ENCODE measurements around the gene KMT5B.
"Not testable (repeated sequence)": the region's sequence is repeated elsewhere in the genome, so short reads cannot be mapped to it uniquely, and the experiment has no call there.

KMT5B gene

DNA sequence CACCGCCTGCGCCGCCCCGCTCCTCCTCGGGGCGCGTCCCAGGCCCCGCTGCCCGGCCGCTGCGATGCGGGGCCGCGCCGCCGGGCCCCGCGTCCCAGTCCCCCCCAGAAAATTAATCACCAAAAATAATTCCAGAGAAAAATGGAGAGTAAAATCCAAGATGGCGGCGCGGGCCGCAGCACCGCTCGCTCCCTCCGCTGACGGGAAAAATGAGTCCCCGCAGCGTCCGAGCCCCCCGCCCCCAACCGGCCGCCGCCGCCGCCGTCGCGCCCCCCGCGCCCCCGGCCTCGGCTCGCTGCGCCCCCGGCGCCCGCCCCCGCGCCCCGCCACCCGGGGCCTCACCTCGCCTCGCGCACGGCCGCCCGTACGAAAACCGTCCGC lies at the start of gene KMT5B:
Gene KMT5B, minus strand, starts transcription at position 162 of the 381 bp plus-strand sequence. CDS start 23,220 bp downstream, outside the sequence.
- no peak for DNase-seq

DNA sequence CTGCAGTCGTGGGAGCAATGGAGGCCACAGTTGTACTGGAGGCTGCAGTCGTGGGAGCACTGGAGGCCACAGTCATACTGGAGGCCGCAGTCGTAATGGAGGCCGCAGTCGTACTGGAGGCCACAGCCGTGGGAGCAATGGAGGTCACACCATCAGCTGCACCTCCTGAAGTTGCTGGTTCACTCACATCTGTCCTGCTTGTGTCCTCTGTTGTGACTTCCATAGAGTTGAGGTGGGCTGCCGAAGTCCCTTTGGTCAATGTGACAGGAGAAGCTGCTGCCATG lies 49.4 kb upstream of the KMT5B start:
- DNase-seq = no peak

DNA sequence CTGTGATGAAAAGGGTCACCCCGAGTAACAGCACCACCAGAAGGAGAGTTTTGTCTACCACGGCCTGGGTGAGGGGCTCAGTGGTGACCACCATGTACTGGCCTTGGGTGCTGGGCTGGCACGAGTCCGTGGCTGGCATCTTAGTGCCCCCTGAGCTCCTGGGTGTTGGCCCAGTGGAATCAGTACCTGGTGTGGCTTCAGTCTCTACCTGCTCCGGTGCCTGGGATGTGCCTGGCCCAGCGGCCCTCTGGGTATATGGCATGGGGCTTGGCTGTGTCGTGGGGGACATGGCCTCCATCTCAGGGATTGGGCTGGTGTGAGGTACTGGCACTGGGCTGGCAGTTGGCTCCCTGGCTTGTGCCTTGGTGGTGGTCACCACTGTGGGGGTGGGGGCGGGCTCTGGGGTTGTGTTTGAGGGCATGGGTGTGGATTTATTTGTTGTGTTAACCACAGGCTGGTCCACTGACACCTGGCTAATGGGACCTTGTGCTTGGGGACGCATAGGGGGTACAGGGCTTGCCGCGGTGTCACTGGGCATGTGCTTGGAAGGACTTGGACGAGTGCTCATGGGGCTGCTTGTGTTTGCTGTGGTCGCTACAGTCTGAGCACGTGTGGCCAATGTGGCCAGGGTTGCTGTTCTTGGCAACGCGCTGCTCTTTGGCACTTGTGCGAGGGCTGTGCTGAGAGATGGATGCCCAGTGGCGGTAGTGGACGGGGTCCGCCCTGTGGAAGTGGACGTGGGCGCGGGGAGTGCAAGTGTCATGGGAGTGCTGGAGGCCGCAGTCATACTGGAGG lies 48.9 kb upstream of the KMT5B start:
- DNase-seq = no peak

DNA sequence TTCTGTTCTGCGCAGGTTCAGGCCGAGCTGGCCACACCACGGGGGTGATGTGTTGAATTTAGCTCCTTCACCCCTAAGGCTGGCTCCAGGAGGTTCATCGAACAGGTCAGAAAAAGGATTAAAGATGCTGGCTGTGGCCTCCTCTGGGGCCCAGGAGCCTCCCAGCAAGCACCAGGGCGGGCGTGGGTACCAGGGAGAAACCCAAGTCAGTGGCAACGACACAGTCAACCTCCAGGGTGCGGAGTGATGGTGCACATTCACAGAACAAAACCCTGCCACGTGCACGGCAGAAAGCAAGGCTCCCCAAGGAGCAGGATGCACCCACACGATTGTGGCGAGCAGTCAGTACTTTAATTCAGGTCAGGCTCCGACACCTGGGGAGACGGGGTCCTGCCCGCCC lies 47.9 kb upstream of the KMT5B start:
- DNase-seq = no peak

DNA sequence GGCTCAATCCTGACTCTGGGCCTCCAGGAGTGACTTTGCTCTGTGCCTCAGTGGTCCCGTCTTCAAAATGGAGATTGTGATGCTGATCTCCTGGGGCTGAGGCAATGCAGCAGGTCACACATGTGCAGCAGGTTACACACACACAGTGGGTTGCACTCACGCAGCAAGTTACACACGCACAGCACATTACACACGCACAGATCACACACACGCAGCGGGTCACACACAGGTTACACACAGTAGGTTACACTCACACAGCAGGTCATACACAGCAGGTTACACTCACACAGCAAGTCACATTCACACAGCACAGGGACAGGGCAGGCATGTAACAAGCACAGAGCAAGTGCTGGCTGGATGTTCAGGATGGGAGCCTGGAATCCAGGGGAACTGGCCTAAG lies 47.4 kb upstream of the KMT5B start:
- no peak for DNase-seq

DNA sequence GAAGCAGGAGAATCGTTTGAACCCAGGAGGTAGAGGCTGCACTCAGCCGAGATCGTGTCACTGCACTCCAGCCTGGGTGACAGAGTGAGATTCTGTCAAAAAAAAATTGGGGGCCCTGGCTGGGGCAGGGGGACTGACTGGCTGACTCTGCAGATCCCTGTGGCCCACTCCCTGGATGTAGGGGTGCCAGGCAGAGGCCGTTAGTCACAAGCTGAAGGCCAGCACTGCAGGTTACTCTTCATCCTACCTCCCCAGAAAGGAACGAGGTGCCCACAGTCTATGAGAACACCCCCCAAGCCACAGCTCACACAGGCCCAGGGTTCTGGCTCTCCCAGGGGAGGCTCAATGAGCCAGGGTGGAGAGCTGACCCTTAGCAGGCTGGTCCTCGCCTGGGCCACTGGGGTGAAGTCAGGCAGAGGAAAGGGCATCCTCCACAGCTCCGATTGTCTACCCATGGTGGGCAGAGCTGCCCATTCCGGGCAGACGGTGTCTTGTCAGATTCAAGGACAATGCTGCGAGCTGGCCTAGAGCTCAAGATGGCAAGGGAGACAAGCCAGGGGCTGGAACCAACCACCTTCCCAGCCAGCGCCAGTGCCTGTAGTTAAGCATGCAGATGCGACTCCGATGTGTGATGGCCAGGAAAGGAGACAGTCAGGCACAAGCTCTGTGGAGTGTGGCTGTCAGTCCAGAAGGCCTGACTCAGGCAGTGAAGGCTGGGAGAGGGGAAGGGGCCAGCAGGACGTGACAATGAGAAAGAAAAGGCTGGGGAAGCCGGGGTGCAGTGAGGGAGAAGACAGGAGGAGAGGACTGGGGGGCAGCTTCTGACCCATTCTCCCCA lies 46.2 kb upstream of the KMT5B start:
- no peak for DNase-seq

DNA sequence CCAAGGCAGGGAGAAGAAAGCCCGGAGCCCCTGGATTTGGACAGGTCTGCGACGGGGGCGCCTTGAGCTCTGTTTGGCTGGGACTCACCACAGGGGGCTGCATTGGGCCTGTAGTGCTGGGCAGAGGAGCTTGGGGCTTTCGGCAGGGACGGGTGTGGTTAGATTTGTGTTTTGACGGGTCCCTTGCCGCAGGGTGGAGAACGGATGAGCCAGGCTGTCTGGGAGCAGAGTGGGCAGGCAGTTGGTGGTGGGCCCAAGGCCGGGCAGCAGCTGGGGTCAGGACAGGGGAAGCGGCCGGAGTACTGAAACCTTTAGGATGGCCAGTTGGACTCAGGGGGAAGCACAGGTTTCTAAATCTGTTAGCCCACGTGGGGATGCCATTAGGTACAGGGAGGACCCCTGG lies 45.3 kb upstream of the KMT5B start:
- DNase-seq = no peak

DNA sequence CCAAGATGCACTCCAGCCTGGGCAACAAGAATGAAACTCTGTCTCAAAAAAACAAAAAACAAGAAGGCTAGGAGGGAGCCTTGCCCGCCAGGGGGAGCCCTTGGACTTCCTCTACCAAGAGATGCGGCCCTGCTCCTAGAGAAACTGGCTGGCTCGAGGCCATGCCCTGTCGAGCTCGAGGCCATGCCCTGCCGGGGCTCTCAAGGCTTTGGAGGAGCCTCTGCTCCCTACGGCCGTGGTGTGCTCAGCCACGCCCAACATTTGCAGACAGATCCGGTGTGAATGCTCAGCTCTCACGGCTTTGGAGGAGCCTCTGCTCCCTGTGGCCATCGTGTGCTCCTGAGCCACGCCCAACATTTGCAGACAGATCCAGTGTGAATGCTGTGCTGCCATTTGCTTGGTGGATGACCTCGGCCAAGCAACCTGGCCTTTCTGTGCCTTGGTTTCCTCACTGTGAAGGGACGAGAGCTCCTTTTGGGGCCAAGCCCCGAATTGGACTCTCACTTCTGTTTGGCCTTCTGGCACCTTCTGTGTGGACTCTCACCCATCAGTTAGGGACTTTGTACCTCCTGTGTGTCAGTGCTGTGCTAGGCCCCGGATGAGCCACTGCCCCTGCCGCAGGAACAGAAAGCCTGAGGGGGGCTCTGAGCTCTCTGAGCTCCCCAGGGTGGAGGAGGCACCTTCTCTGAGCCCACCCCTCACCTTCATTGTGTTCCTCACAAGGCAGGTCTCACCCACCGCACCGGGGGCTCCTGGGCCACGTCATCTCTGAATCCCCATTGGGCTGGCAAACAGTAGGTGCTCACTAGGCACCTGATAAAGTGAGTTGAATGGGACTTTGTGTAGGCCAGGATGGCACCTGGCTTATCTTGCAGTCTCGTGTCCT lies 44.6 kb upstream of the KMT5B start:
- peak; percentile 92 for DNase-seq

DNA sequence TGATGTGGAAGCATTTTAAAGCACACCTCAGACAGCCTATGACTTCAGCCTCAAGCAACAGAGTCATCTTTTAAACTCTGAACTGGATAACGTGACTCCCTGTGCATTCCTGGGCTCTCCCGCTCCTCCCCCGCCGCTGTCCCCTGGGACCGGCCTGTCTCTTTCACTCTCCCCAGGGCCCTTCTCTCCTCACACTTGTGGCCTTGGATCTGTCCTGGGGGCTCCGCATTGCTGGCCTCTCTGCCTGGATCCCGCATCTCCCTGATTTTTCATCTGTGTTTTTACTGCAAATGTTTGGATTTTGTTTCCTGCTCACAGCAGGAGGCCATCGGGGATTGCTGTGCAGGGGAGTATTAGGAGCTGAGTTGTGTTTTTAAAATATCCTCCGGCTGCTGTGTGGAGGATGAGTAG lies 43.2 kb upstream of the KMT5B start:
- no peak for DNase-seq

DNA sequence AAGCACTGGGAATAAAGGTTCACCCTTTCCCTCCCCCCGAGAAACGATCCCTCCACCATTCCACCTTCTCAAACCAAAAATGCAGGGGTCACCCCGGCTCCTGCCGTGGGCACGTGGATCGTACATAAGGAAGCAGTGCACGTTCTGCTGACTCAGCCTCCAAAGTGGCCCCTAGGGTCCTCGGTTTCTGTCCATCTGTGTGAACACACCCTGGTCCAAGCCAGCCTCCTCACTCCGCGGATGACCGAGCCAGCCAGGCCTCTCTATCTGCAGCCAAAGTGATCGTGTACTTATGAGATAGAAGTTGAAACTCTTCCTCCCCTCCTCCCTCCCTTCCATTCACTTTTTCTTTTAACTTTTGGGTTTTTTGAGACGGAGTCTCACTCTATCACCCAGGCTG lies 42.4 kb upstream of the KMT5B start:
- no peak for DNase-seq

DNA sequence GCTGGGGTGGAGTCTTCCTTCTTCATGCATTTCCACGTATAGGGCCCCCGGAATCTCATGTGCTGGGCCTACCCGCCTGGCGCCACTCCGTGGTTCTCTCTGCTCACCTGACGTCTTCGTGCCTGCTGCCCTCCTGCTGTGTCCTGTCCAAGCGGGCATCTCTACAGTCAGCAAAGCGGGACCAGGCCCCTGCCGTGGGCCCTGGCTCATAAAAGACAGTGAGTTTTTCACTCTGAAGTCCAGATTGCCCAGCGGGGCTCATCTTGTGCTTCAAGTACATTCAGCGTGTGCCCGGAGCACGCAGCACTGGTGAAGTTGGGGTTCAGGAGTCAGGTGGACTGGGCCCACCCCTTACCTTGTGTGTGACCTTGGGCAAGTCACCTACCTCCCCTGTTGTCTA lies 41.3 kb upstream of the KMT5B start:
- DNase-seq = no peak

DNA sequence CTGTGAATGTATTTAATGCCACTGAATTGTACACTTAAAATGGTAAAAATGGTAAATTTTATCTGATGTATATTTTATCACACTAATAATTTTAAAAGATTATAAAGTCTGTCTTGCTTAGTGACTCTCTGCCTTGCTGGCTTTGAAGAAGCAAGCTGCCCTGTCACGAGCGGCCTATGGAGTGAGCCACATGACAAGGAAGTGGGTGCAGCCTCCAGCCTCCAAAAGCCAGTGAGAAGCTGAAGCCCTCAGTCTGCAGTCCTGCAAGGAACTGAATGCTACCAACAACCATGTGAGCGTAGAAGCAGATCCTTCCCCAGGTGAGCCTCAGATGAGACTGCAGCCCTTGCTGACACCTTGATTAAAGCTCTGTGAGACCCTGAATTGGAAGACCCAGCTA lies 38.7 kb upstream of the KMT5B start:
- no peak for DNase-seq

DNA sequence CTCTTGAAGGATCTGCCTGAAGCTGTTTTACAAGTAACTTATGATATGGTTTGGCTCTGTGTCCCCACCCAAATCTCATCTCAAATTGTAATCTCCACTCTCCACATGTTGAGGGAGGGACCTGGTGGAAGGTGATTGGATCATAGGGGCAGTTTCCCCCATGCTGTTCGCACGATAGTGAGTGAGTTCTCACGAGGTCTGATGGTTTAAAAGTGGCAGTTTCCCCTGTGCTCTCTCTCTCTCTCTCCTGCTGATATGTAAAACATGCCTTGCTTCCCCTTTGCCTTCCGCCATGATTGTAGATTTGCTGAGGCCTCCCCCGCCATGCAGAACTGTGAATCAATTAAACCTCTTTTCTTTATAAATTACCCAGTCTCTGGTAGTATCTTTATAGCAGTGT lies 31.8 kb upstream of the KMT5B start:
- not testable (repeated sequence) for DNase-seq

DNA sequence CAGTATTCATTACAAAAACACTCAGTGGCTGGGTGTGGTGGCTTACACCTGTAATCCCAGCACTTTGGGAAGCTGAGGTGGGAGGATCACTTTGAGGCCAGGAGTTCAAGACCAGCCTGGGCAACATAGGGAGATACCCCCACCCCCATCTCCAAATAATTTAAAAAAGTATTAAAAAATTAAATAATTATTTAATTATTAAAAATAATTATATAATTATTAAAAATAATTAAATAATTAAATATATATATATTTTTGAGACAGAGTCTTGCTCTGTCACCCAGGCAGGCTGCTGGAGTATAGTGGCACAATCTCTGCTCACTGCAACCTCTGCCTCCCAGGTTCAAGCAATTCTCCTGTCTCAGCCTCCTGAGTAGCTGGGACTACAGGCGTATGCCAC lies 30.8 kb upstream of the KMT5B start:
- DNase-seq = not testable (repeated sequence)

DNA sequence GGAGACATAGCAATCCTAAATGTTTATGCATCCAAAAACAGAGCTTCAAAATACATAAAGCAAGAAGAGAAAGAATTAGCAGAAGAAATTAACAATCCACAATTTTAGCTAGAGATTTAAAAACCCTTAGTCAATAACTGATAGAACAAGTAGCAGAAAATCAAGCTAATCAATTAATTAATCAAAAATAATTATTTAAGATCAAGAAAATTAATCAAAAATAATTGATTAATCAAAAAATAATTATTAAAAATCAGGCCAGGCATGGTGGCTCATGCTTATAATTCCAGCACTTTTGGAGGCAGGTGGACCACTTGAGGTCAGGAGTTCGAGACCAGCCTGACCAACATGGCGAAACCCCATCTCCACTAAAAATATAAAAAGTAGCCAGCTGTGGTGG lies 29.5 kb upstream of the KMT5B start:
- no peak for DNase-seq

DNA sequence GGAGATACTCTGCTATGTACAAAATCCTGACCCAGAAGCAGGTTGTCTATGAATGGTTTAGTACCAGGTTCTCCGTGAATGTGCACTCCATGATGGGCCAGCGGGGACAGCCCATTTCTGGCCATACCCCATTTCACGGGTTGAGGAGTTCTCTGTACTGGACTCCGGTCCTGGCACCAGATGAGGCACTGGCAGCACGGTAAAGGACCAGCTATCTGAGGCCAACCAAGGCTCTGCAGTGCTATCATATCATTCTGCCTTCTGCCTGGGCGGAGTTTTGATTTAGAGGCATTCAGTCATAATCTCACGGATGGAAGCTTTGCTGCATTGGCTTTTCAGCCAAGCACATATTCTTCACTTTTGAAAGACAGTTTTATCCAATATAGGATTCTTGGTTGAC lies 18.5 kb upstream of the KMT5B start:
- no peak for DNase-seq

DNA sequence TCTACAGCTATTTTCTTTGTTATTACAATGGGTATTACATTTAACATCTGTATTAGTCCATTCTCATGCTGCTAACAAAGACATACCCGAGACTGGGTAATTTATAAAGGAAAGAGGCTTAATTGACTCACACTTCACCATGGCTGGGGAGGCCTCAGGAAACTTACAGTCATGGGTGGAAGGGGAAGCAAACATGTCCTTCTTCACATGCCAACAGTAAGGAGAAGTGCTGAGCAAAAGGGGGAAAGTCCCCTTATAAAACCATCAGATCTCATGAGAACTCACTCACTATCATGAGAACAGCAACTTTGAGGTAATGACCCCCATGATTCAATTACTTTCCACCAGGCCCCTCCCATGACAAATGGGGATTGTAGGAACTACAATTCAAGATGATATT lies 16.5 kb upstream of the KMT5B start:
- DNase-seq = no peak

DNA sequence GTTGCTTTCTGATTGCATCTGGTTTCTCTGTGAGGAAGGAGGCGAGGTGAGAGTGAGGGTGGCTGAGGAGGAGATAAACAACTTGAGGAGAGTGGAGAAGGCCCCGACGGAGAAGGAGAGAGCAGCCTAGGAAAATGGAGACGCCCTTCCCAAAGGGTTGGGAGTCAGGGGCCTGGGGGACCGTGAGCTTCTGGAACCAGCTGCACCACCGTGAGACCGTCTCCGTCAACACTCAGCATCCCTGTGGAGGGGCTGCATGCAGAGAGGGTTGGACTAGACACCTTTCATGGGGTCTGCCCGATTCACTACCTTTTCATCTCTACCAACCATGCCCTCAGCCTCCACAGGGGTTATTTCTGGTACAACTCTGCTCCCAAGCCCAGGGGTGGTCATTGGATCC lies 13.3 kb upstream of the KMT5B start:
- DNase-seq = no peak

DNA sequence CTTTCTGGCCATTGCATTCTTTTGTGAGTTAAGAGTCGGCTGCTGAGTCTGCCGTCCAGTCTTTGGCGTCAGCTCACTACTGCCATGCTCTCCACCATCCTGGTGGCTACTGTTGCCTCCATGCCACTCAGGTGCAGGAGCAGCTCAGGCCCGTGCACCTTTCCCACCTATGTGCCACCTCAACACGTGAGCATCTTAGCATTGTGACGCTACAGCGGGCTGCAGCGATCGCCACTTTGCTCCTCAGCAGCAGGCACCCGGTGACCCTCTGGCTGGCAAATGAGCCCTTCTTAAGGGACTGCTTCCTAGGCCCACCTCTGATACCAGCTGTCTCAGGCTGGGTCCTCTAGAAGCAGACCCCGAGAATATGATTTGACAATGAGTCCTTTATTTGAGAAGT lies 11.5 kb upstream of the KMT5B start:
- no peak for DNase-seq

DNA sequence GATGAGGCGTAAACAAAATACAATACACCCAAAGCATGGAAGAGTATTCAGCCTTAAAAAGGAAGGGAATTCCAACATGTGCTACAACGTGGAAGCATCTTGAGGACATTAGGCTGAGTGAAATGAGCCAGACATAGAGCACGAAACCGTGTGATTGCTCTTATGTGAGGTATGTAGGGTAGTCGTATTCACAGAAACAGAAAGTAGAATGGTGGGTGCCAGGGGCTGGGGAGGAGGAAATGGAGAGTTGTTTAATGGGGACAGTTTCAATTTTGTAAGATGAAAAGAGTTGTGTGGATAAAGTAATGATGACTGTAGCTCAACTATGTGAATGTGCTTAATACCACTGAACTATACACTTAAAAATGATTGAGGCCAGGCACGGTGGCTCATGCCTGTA lies 10.2 kb upstream of the KMT5B start:
- DNase-seq = no peak

DNA sequence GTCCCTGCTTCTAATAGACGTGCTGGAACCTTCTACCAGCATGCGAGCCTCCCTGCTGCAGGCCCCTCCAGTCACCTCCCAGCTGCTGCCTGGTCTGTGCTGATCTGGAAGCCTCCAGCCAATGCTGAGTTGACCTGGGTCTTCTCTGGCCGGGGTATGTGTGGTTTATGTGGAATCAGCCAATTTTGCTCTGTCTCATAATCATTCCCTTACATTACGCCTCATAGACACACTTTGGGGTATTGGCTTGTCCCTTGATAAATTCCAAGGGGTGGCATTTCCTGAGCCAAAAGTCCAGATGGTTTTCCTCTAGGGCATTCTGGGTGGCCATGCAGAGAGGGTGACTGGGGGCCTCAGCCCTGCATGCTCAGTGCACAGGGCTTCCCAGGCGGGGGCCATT lies 8.3 kb upstream of the KMT5B start:
- DNase-seq = no peak

DNA sequence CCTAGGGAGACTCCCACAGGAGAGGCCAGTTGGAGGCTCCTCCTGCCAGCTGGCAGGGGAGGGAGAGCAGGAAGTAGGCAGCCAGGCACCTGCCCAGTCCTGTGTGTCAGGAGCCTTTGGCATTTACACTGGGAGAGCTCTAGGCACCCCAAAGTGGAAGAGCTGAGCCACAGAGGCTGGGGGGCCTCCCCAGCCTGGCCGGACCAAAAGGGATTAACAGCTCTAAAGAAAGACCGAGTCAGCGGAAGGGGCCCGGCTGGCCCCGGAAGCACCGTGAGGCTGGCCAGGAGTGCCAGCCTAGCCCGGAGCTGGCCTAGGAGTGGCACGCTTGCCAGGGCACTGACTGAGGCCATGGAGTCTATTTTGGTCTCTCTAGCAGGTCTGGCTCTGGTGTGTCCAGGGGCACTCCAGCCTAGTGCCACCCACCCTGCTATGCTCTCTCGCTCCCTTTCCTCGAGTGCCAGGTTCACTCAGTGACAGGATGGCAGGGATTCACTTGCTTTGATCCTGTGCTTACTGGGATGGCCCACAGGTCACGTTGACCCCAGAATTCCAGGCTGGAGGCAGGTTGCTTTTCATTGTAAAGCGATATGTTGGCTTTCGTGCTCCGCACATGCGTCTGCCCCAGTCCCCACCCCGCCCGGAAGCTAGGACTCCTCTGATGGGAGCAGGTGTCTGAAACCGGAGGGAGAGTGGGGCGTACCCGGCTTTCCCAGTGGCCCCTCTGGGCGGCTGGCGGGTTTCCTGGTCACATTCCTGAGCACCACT lies 3.3 kb upstream of the KMT5B start:
- DNase-seq = peak; percentile 56
